ENCODE data around the gene STRN.
"Not testable (repeated sequence)": the region's sequence is repeated elsewhere in the genome, so short reads cannot be mapped to it uniquely, and the experiment has no call there.

Gene STRN

DNA sequence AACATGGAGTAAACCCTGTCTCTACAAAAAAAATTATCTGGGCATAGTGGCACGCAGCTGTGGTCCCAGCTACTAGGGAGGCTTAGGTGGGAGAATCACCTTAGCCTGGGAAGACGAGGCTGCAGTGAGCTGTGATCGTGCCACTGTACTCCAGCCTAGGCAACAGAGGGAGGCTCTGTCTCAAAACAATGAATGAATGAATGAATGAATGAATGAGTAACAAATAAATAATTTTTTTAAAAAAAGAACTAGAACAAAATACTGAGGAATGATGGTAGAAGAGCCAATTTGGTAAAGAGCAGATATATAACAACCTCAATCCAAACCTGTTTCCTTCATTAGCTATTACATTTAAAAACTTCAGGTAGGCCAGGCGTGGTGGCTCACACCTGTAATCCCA lies 60.1 kb downstream of the STRN start:
- no peaks in the 10 kb centered on the region for H3K9me3 ChIP-seq (ENCODE audit: control insufficient read depth, insufficient read depth, low read length)
- no peak overlapping the region for H3K27ac ChIP-seq (ENCODE audit: low read depth, low read length)
- no peak overlapping the region for H3K9ac ChIP-seq (ENCODE audit: low read depth, low read length)
- H3K27me3 ChIP-seq (ENCODE audit: control insufficient read depth, insufficient read depth, low read length): no peaks in the 10 kb centered on the region
- H3K4me1 ChIP-seq (ENCODE audit: control insufficient read depth, insufficient read depth, low read length): 0 out of 2 replicates have a peak, but pooled peaks cover 8% of the 10 kb centered on the region
- H3K36me3 ChIP-seq (ENCODE audit: control insufficient read depth, insufficient read depth, low read length): peaks cover 9% of the 10 kb centered on the region; the same call in 1 of the 2 replicates
- no peak overlapping the region for H3K4me3 ChIP-seq (ENCODE audit: low read depth, low read length)

GRCh38 chr2:36904636-36905035 lies 61.7 kb downstream of the STRN start:
- Histone ChIP-seq H3K9ac (ENCODE audit: low read depth, low read length) (no peak overlapping the region), H3K36me3 (ENCODE audit: control insufficient read depth, insufficient read depth, low read length) (peaks cover 11% of the 10 kb centered on the region; the same call in 1 of the 2 replicates), H3K27me3 (ENCODE audit: control insufficient read depth, insufficient read depth, low read length) (no peaks in the 10 kb centered on the region), H3K4me3 (ENCODE audit: low read depth, low read length) (no peak overlapping the region), H3K9me3 (ENCODE audit: control insufficient read depth, insufficient read depth, low read length) (no peaks in the 10 kb centered on the region), H3K4me1 (ENCODE audit: control insufficient read depth, insufficient read depth, low read length) (no peaks in the 10 kb centered on the region), H3K27ac (ENCODE audit: low read depth, low read length) (no peak overlapping the region)

GRCh38 chr2:36902385-36903120 lies 63.8 kb downstream of the STRN start:
- no peaks in the 10 kb centered on the region for H3K27me3 ChIP-seq (ENCODE audit: control insufficient read depth, insufficient read depth, low read length)
- H3K4me3 ChIP-seq (ENCODE audit: low read depth, low read length): no peak overlapping the region
- H3K9me3 ChIP-seq (ENCODE audit: control insufficient read depth, insufficient read depth, low read length): no peaks in the 10 kb centered on the region
- no peaks in the 10 kb centered on the region for H3K4me1 ChIP-seq (ENCODE audit: control insufficient read depth, insufficient read depth, low read length)
- no peak overlapping the region for H3K27ac ChIP-seq (ENCODE audit: low read depth, low read length)
- H3K36me3 ChIP-seq (ENCODE audit: control insufficient read depth, insufficient read depth, low read length): peaks cover 16% of the 10 kb centered on the region; the same call in 1 of the 2 replicates
- no peak overlapping the region for H3K9ac ChIP-seq (ENCODE audit: low read depth, low read length)

DNA sequence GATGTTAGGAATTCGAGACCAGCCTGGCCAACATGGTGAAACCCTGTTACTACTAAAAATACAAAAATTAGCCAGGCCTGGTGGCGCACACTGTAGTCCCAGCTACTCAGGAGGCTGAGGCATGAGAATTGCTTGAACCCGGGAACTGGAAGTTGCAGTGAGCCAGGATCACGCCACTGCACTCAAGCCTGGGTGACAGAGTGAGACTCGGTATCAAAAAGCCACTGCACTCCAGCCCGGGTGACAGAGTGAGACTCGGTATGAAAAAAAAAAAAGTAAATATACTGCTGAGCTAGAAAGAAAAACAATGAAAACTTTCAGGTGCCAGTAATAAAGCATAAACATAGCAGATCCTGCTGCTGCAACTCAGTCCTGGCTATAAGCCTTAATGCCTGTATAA lies 73.5 kb downstream of the STRN start:
- no peaks in the 10 kb centered on the region for H3K9me3 ChIP-seq (ENCODE audit: control insufficient read depth, insufficient read depth, low read length)
- no peaks in the 10 kb centered on the region for H3K27me3 ChIP-seq (ENCODE audit: control insufficient read depth, insufficient read depth, low read length)
- H3K4me1 ChIP-seq (ENCODE audit: control insufficient read depth, insufficient read depth, low read length): no peaks in the 10 kb centered on the region
- no peak overlapping the region for H3K9ac ChIP-seq (ENCODE audit: low read depth, low read length)
- H3K4me3 ChIP-seq (ENCODE audit: low read depth, low read length): no peak overlapping the region
- H3K36me3 ChIP-seq (ENCODE audit: control insufficient read depth, insufficient read depth, low read length): peaks cover 23% of the 10 kb centered on the region
- no peak overlapping the region for H3K27ac ChIP-seq (ENCODE audit: low read depth, low read length)

GRCh38 chr2:36889795-36890194 lies 76.5 kb downstream of the STRN start:
- Histone ChIP-seq H3K36me3 (ENCODE audit: control insufficient read depth, insufficient read depth, low read length) (peaks cover 39% of the 10 kb centered on the region), H3K27me3 (ENCODE audit: control insufficient read depth, insufficient read depth, low read length) (no peaks in the 10 kb centered on the region), H3K9me3 (ENCODE audit: control insufficient read depth, insufficient read depth, low read length) (no peaks in the 10 kb centered on the region), H3K27ac (ENCODE audit: low read depth, low read length) (no peak overlapping the region), H3K4me3 (ENCODE audit: low read depth, low read length) (no peak overlapping the region), H3K9ac (ENCODE audit: low read depth, low read length) (no peak overlapping the region), H3K4me1 (ENCODE audit: control insufficient read depth, insufficient read depth, low read length) (no peaks in the 10 kb centered on the region)

DNA sequence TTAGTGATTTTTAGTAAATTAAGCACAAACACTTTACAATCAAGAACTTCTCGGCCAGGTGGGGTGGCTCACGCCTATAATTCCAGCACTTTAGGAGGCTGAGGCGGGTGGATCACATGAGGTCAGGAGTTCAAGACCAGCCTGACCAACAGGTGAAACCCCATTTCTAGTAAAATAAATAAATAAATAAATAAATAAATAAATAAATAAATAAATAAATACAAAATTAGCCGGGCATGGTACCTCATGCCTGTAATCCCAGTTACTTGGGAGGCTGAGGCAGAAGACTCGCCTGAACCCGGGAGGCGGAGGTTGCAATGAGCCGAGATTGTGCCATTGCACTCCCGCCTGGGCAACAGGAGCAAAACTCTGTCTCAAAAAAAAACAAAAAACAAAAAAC lies 79.2 kb downstream of the STRN start:
- peaks cover 49% of the 10 kb centered on the region for H3K36me3 ChIP-seq (ENCODE audit: control insufficient read depth, insufficient read depth, low read length)
- H3K27me3 ChIP-seq (ENCODE audit: control insufficient read depth, insufficient read depth, low read length); H3K27ac ChIP-seq (ENCODE audit: low read depth, low read length); H3K9me3 ChIP-seq (ENCODE audit: control insufficient read depth, insufficient read depth, low read length); H3K4me1 ChIP-seq (ENCODE audit: control insufficient read depth, insufficient read depth, low read length); H3K9ac ChIP-seq (ENCODE audit: low read depth, low read length); H3K4me3 ChIP-seq (ENCODE audit: low read depth, low read length): not testable (repeated sequence)

DNA sequence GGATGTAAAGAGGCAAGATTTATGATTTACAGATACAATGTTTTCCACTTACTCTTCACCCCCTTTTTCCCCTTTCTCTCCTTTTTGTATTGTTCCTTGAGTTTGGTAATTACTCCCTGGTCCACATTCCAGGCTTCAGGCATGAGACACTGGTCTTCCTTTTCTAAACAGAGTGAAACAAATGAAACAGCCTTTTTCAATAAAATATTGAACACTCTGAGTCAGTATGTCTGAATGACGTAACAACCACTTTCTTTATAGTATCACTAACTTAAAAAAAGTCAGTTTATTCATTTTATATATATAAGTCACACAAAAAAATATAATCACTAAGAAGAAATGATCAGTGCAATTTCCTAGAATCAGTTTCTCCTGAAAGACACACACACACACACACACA lies 79.7 kb downstream of the STRN start:
- Histone ChIP-seq H3K27me3 (ENCODE audit: control insufficient read depth, insufficient read depth, low read length) (no peaks in the 10 kb centered on the region), H3K9me3 (ENCODE audit: control insufficient read depth, insufficient read depth, low read length) (no peaks in the 10 kb centered on the region), H3K4me1 (ENCODE audit: control insufficient read depth, insufficient read depth, low read length) (no peaks in the 10 kb centered on the region), H3K4me3 (ENCODE audit: low read depth, low read length) (no peak overlapping the region), H3K27ac (ENCODE audit: low read depth, low read length) (no peak overlapping the region), H3K36me3 (ENCODE audit: control insufficient read depth, insufficient read depth, low read length) (peaks cover 49% of the 10 kb centered on the region), H3K9ac (ENCODE audit: low read depth, low read length) (no peak overlapping the region)

GRCh38 chr2:36885605-36886004 lies 80.7 kb downstream of the STRN start:
- Histone ChIP-seq H3K4me1 (ENCODE audit: control insufficient read depth, insufficient read depth, low read length) (no peaks in the 10 kb centered on the region), H3K36me3 (ENCODE audit: control insufficient read depth, insufficient read depth, low read length) (peaks cover 55% of the 10 kb centered on the region), H3K9ac (ENCODE audit: low read depth, low read length) (no peak overlapping the region), H3K27me3 (ENCODE audit: control insufficient read depth, insufficient read depth, low read length) (no peaks in the 10 kb centered on the region), H3K4me3 (ENCODE audit: low read depth, low read length) (no peak overlapping the region), H3K9me3 (ENCODE audit: control insufficient read depth, insufficient read depth, low read length) (no peaks in the 10 kb centered on the region), H3K27ac (ENCODE audit: low read depth, low read length) (no peak overlapping the region)

DNA sequence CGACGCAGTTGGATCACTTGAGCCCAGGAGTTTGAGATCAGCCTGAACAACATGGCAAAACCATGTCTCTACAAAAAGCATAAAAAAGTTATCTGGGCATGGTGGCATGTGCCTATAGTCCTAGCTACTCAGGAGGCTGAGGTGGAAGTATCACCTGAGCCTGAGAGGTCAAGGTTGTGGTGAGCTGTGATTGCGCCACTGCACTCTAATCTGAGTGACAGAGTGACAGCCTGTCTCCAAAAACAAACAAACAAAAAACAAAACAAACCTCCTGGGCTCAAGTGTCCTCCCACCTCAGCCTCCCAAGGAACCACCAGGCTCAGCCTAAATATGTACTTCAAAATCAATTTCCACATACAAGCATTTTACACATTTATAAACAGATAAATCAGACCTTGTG lies 83.8 kb downstream of the STRN start:
- Histone ChIP-seq H3K27me3 (ENCODE audit: control insufficient read depth, insufficient read depth, low read length) (no peaks in the 10 kb centered on the region), H3K4me3 (ENCODE audit: low read depth, low read length) (no peak overlapping the region), H3K36me3 (ENCODE audit: control insufficient read depth, insufficient read depth, low read length) (peaks cover 56% of the 10 kb centered on the region), H3K27ac (ENCODE audit: low read depth, low read length) (no peak overlapping the region), H3K9me3 (ENCODE audit: control insufficient read depth, insufficient read depth, low read length) (no peaks in the 10 kb centered on the region), H3K9ac (ENCODE audit: low read depth, low read length) (no peak overlapping the region), H3K4me1 (ENCODE audit: control insufficient read depth, insufficient read depth, low read length) (no peaks in the 10 kb centered on the region)

GRCh38 chr2:36881816-36882215 lies 84.5 kb downstream of the STRN start:
- Histone ChIP-seq H3K27me3 (ENCODE audit: control insufficient read depth, insufficient read depth, low read length) (no peaks in the 10 kb centered on the region), H3K9ac (ENCODE audit: low read depth, low read length) (no peak overlapping the region), H3K9me3 (ENCODE audit: control insufficient read depth, insufficient read depth, low read length) (no peaks in the 10 kb centered on the region), H3K27ac (ENCODE audit: low read depth, low read length) (no peak overlapping the region), H3K36me3 (ENCODE audit: control insufficient read depth, insufficient read depth, low read length) (peaks cover 63% of the 10 kb centered on the region), H3K4me1 (ENCODE audit: control insufficient read depth, insufficient read depth, low read length) (no peaks in the 10 kb centered on the region), H3K4me3 (ENCODE audit: low read depth, low read length) (no peak overlapping the region)

DNA sequence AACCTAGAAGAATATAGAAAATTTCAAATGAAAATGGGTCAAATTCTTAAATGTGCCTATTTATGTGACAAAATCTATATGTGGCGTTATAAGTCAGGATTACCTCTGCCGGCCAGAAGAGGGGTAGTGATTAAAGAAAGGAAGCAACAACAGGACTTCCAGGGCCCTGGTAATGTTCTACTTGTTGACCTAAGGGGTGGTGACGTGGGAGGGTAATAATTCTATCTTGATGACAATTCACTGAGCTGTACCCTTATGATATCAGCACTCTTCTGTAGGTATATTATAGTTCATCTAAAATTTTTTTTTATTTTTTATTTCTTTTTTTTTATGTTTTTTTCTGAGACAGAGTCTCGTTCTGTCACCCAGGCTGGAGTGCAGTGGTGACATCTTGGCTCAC lies 87.9 kb downstream of the STRN start:
- Histone ChIP-seq H3K4me1 (ENCODE audit: control insufficient read depth, insufficient read depth, low read length) (no peaks in the 10 kb centered on the region), H3K9ac (ENCODE audit: low read depth, low read length) (no peak overlapping the region), H3K36me3 (ENCODE audit: control insufficient read depth, insufficient read depth, low read length) (peaks cover 54% of the 10 kb centered on the region), H3K9me3 (ENCODE audit: control insufficient read depth, insufficient read depth, low read length) (no peaks in the 10 kb centered on the region), H3K27ac (ENCODE audit: low read depth, low read length) (no peak overlapping the region), H3K27me3 (ENCODE audit: control insufficient read depth, insufficient read depth, low read length) (no peaks in the 10 kb centered on the region), H3K4me3 (ENCODE audit: low read depth, low read length) (no peak overlapping the region)

All from HUES48 (cell line).